Activated CD4-positive, alpha-beta memory T cell treated with anti-CD3 and anti-CD28 coated beads, Interleukin-2, amount 10 ng/mL, durations not matched to agents 7 days and 5 days (primary cell): ENCODE measurements around the gene LPCAT4. TPM values are rescaled to one million over a fixed set of nuclear protein-coding genes. Genes with fewer than 3 reads are reported as not detected.
"Not testable (repeated sequence)": the region's sequence is repeated elsewhere in the genome, so short reads cannot be mapped to it uniquely, and the experiment has no call there.

ENCODE experiments used
- CTCF ChIA-PET: fragments of 350-600 bp; sonication (Branson Sonifier 250); formaldehyde crosslinking; loops from one replicate; lab custom pipeline; 2021; ENCODE audit warnings: antibody characterized with exemption, inconsistent platforms; lab: Charles Lee
- POLR2A ChIA-PET: fragments of 350-600 bp; sonication (Branson Sonifier 250); formaldehyde crosslinking; loops from one replicate; lab custom pipeline; 2021; ENCODE audit warnings: antibody characterized with exemption; lab: Charles Lee
- DNase-seq: peaks from one replicate; pipeline ENCODE4 v3.0.0-alpha.2; 2020
- H3K27ac Mint-ChIP-seq: one replicate; pipeline ENCODE4 v1.8.0; 2021; ENCODE audit warnings: mild to moderate bottlenecking, mixed read lengths
- H3K27me3 Mint-ChIP-seq: one replicate; pipeline ENCODE4 v1.8.0; 2021; ENCODE audit warnings: mixed read lengths
- H3K36me3 Mint-ChIP-seq: one replicate; pipeline ENCODE4 v1.8.0; 2021; ENCODE audit warnings: low read depth, mixed read lengths
- H3K4me1 Mint-ChIP-seq: one replicate; pipeline ENCODE4 v1.8.0; 2021; ENCODE audit warnings: mixed read lengths
- H3K4me3 Mint-ChIP-seq: one replicate; pipeline ENCODE4 v1.8.0; 2021; ENCODE audit warnings: mild to moderate bottlenecking, mixed read lengths
- H3K9me3 Mint-ChIP-seq: one replicate; pipeline ENCODE4 v1.8.0; 2021; ENCODE audit warnings: mixed read lengths
- total RNA-seq, 2 experiments: library from RNA; stranded (reverse); gene quantifications; one replicate each; pipeline ENCODE4 v1.2.3, GENCODE V29; 2021

LPCAT4 gene
- 100 to 1,000 TPM; 109 to 117 TPM for total RNA-seq

- peaks cover 22% of the 10 kb centered on the region for H3K36me3 Mint-ChIP-seq
- H3K9me3 Mint-ChIP-seq, result no peaks in the 10 kb centered on the region
- H3K4me1 Mint-ChIP-seq, result peaks cover 50% of the 10 kb centered on the region
- H3K4me3 Mint-ChIP-seq, result peak within 1 kb of the TSS; percentile 99
- peak within 1 kb of the TSS; percentile 98 for H3K27ac Mint-ChIP-seq
- H3K27me3 Mint-ChIP-seq, result no peaks in the 10 kb centered on the region
- peak; percentile 93 for DNase-seq
- ChIA-PET POLR2A (interaction anchor here (0.7 to 4.4 kb wide), 32 partner anchors 9 to 621 kb away, joined by 3 to 92 read pairs (median 4); partner anchors contain the start of genes AVEN, EMC4, EMC7 and GOLGA8A), CTCF (interaction anchor here (0.6 to 4.4 kb wide), 34 partner anchors 9 to 306 kb away, joined by 3 to 60 read pairs (median 6); partner anchors contain the start of genes EMC4, EMC7, GOLGA8A and GOLGA8B)
Measured at GRCh38 chr15:34367101-34368081, at the start of gene LPCAT4. TSS of gene LPCAT4 (minus strand) at chr15:34367196. CDS start at chr15:34367100, 96 bp downstream.

GRCh38 chr15:34409511-34409910 lies 42.5 kb upstream of the LPCAT4 start:
- H3K4me3 Mint-ChIP-seq, H3K4me1 Mint-ChIP-seq, H3K36me3 Mint-ChIP-seq, CTCF ChIA-PET, H3K27me3 Mint-ChIP-seq, H3K9me3 Mint-ChIP-seq, H3K27ac Mint-ChIP-seq, POLR2A ChIA-PET, DNase-seq: not testable (repeated sequence)

- CTCF ChIA-PET, H3K27me3 Mint-ChIP-seq, H3K4me3 Mint-ChIP-seq, H3K9me3 Mint-ChIP-seq, DNase-seq, H3K36me3 Mint-ChIP-seq, POLR2A ChIA-PET, H3K27ac Mint-ChIP-seq, H3K4me1 Mint-ChIP-seq: not testable (repeated sequence)
Measured at GRCh38 chr15:34408973-34409372, 42.0 kb upstream of the LPCAT4 start.

GRCh38 chr15:34403899-34404298 lies 36.9 kb upstream of the LPCAT4 start:
- H3K27me3 Mint-ChIP-seq, CTCF ChIA-PET, H3K36me3 Mint-ChIP-seq, H3K27ac Mint-ChIP-seq, H3K4me1 Mint-ChIP-seq, DNase-seq, H3K9me3 Mint-ChIP-seq, POLR2A ChIA-PET, H3K4me3 Mint-ChIP-seq: not testable (repeated sequence)

- H3K9me3 Mint-ChIP-seq, POLR2A ChIA-PET, CTCF ChIA-PET, H3K4me1 Mint-ChIP-seq, H3K27ac Mint-ChIP-seq, DNase-seq, H3K4me3 Mint-ChIP-seq, H3K36me3 Mint-ChIP-seq, H3K27me3 Mint-ChIP-seq: not testable (repeated sequence)
Measured at GRCh38 chr15:34403160-34403598, 36.2 kb upstream of the LPCAT4 start.

- H3K27me3 Mint-ChIP-seq, H3K27ac Mint-ChIP-seq, CTCF ChIA-PET, POLR2A ChIA-PET, H3K4me3 Mint-ChIP-seq, H3K36me3 Mint-ChIP-seq, H3K4me1 Mint-ChIP-seq, H3K9me3 Mint-ChIP-seq: not testable (repeated sequence)
- peak; percentile 27 for DNase-seq
Measured at GRCh38 chr15:34397637-34398259, 30.8 kb upstream of the LPCAT4 start.

- H3K27ac Mint-ChIP-seq, DNase-seq, H3K36me3 Mint-ChIP-seq, POLR2A ChIA-PET, H3K4me1 Mint-ChIP-seq, H3K4me3 Mint-ChIP-seq, CTCF ChIA-PET, H3K27me3 Mint-ChIP-seq, H3K9me3 Mint-ChIP-seq: not testable (repeated sequence)
Measured at GRCh38 chr15:34392981-34393380, 26.0 kb upstream of the LPCAT4 start.

GRCh38 chr15:34389594-34390086 lies 22.6 kb upstream of the LPCAT4 start:
- H3K9me3 Mint-ChIP-seq, H3K27ac Mint-ChIP-seq, H3K4me3 Mint-ChIP-seq, POLR2A ChIA-PET, H3K4me1 Mint-ChIP-seq, H3K36me3 Mint-ChIP-seq, CTCF ChIA-PET, DNase-seq, H3K27me3 Mint-ChIP-seq: not testable (repeated sequence)

GRCh38 chr15:34381829-34382521 lies 15.0 kb upstream of the LPCAT4 start:
- H3K4me1 Mint-ChIP-seq, POLR2A ChIA-PET, H3K27ac Mint-ChIP-seq, DNase-seq, H3K4me3 Mint-ChIP-seq, CTCF ChIA-PET, H3K27me3 Mint-ChIP-seq, H3K9me3 Mint-ChIP-seq: not testable (repeated sequence)
- peaks cover 15% of the 10 kb centered on the region for H3K36me3 Mint-ChIP-seq

- peaks cover 15% of the 10 kb centered on the region for H3K36me3 Mint-ChIP-seq
- H3K4me1 Mint-ChIP-seq, H3K27ac Mint-ChIP-seq, H3K4me3 Mint-ChIP-seq, H3K27me3 Mint-ChIP-seq, H3K9me3 Mint-ChIP-seq, DNase-seq, CTCF ChIA-PET, POLR2A ChIA-PET: not testable (repeated sequence)
Measured at GRCh38 chr15:34380491-34380890, 13.5 kb upstream of the LPCAT4 start.

- Mint-ChIP-seq H3K27ac (no peak overlapping the region), H3K9me3 (no peaks in the 10 kb centered on the region), H3K27me3 (no peaks in the 10 kb centered on the region), H3K4me1 (no peaks in the 10 kb centered on the region), H3K4me3 (no peak overlapping the region), H3K36me3 (peaks cover 15% of the 10 kb centered on the region)
- CTCF ChIA-PET, result interaction anchor here (0.9 to 1.3 kb wide), 2 partner anchors 9 to 11 kb away, joined by 3 to 4 read pairs; no protein-coding TSS in a partner anchor
- DNase-seq, result no peak
- POLR2A ChIA-PET, result interaction anchor here (0.9 to 1.2 kb wide), 2 partner anchors 9 to 39 kb away, joined by 3 to 4 read pairs; partner anchors contain the start of genes LPCAT4 and SLC12A6
Measured at GRCh38 chr15:34376856-34377255, 9.9 kb upstream of the LPCAT4 start.

GRCh38 chr15:34375541-34375940 lies 8.5 kb upstream of the LPCAT4 start:
- H3K27ac Mint-ChIP-seq, H3K9me3 Mint-ChIP-seq, H3K4me3 Mint-ChIP-seq, H3K27me3 Mint-ChIP-seq, POLR2A ChIA-PET, H3K4me1 Mint-ChIP-seq, DNase-seq: not testable (repeated sequence)
- peaks cover 11% of the 10 kb centered on the region for H3K36me3 Mint-ChIP-seq
- CTCF ChIA-PET, result interaction anchor here (1.3 kb wide), 1 partner anchor 9 kb away, joined by 3 read pairs; no protein-coding TSS in a partner anchor
